ENCODE results near the gene RPL37A. TPM values are rescaled to one million over a fixed set of nuclear protein-coding genes. Genes with fewer than 3 reads are reported as not detected.

RPL37A gene
- total RNA-seq, 1 donor from 2014 or later: 493 TPM

DNA sequence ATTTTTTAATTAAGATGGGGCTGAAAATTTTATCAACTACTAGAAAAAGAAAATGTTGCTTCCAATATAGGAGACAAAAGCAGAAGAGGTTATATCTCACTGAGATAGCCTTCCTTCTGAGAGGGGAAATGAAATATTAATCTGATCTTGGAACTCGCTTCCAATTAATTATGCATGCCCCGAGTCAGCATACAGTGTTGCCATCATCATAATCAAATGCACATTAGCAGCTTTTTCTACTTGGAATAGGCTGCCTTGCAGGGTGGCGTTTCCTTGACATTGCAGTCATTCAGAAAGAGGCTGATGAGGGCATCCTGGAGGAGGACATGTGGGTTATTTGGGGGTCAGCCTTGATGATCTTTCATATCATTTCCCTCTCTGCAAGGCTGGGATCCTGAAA lies 18.4 kb upstream of the RPL37A start:
- H3K27ac ChIP-seq: no peak overlapping the region
- no peaks in the 10 kb centered on the region for H3K4me1 ChIP-seq
- TF ChIP-seq, protein P1, sequence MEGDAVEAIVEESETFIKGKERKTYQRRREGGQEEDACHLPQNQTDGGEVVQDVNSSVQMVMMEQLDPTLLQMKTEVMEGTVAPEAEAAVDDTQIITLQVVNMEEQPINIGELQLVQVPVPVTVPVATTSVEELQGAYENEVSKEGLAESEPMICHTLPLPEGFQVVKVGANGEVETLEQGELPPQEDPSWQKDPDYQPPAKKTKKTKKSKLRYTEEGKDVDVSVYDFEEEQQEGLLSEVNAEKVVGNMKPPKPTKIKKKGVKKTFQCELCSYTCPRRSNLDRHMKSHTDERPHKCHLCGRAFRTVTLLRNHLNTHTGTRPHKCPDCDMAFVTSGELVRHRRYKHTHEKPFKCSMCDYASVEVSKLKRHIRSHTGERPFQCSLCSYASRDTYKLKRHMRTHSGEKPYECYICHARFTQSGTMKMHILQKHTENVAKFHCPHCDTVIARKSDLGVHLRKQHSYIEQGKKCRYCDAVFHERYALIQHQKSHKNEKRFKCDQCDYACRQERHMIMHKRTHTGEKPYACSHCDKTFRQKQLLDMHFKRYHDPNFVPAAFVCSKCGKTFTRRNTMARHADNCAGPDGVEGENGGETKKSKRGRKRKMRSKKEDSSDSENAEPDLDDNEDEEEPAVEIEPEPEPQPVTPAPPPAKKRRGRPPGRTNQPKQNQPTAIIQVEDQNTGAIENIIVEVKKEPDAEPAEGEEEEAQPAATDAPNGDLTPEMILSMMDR (IDR thresholded peaks at IDR 0.05): no peak
- intact Hi-C loops (cut with DNase I): no loop called here
- H3K4me3 ChIP-seq: no peak overlapping the region
- no peak for DNase-seq (ENCODE audit: low spot score in 2 of 2)
- no peaks in the 10 kb centered on the region for H3K27me3 ChIP-seq
- H3K9me3 ChIP-seq: no peaks in the 10 kb centered on the region
- peaks cover 39 to 58% of the 10 kb centered on the region in 2 donors for H3K36me3 ChIP-seq

- no peak overlapping the region for H3K27ac ChIP-seq
- no peak overlapping the region for H3K4me3 ChIP-seq
- no peaks in the 10 kb centered on the region for H3K4me1 ChIP-seq
- H3K36me3 ChIP-seq: peaks cover 24 to 44% of the 10 kb centered on the region in 2 donors
- DNase-seq (ENCODE audit: low spot score in 2 of 2): no peak
- H3K9me3 ChIP-seq: no peaks in the 10 kb centered on the region
- TF ChIP-seq, protein P1 (IDR thresholded peaks at IDR 0.05): no peak
- intact Hi-C loops (cut with DNase I): no loop called here
- no peaks in the 10 kb centered on the region for H3K27me3 ChIP-seq
Measured at GRCh38 chr2:216482640-216483039, 16.0 kb upstream of the RPL37A start.

GRCh38 chr2:216485237-216485636 lies 13.4 kb upstream of the RPL37A start:
- H3K9me3 ChIP-seq: no peaks in the 10 kb centered on the region
- no peaks in the 10 kb centered on the region for H3K4me1 ChIP-seq
- intact Hi-C loops (cut with DNase I): no loop called here
- TF ChIP-seq, protein P1 (IDR thresholded peaks at IDR 0.05): no peak
- H3K27ac ChIP-seq: no peak overlapping the region
- DNase-seq (ENCODE audit: low spot score in 2 of 2): no peak
- H3K36me3 ChIP-seq: peaks cover 8 to 26% of the 10 kb centered on the region in 2 donors
- no peaks in the 10 kb centered on the region for H3K27me3 ChIP-seq
- H3K4me3 ChIP-seq: no peak overlapping the region

DNA sequence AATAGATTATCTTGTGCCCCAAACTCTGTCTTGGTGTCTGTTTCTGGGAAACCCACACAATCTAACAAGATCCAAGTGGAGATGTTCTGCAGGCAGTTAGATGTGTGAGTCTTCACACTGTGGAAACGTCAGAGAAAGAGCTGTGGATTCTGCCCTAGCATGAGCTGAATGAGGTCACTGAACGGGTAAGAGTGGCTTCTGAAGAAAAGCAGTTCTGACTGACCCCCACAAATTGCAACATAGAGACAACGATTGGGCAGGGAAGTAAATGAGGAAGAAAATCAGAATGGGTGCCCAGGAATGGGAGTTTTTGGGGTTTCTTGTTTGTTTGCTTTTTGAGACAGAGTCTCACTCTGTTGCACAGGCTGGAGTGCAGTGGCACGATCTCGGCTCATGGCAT lies 12.9 kb upstream of the RPL37A start:
- DNase-seq (ENCODE audit: low spot score in 2 of 2): no peak
- no peaks in the 10 kb centered on the region for H3K4me1 ChIP-seq
- no peak overlapping the region for H3K27ac ChIP-seq
- H3K36me3 ChIP-seq: peaks cover 6 to 21% of the 10 kb centered on the region in 2 donors
- intact Hi-C loops (cut with DNase I): no loop called here
- no peaks in the 10 kb centered on the region for H3K27me3 ChIP-seq
- TF ChIP-seq, protein P1 (IDR thresholded peaks at IDR 0.05): no peak
- H3K9me3 ChIP-seq: no peaks in the 10 kb centered on the region
- no peak overlapping the region for H3K4me3 ChIP-seq

DNA sequence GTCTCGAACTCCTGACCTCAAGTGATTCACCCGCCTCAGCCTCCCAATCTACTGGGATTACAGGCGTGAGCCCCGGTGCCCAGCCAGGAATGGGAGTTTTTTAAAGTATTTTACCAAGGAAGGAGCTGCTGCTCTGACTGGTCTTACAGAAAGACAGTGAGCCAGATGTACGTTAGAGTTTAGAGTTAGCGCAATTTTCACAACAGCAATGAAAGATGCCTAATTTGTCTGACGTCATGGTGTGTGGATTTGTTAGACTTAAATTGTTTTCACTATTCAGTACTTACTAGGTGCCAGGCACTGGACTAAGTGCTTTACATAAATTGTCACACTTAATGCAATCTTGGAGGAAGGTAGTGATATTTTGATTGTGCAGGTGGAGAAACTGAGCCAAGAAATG lies 12.4 kb upstream of the RPL37A start:
- Histone ChIP-seq H3K4me3 (no peak overlapping the region), H3K4me1 (no peaks in the 10 kb centered on the region), H3K9me3 (no peaks in the 10 kb centered on the region), H3K27me3 (no peaks in the 10 kb centered on the region), H3K27ac (no peak overlapping the region), H3K36me3 (peaks cover 6 to 16% of the 10 kb centered on the region in 2 donors)
- intact Hi-C loops (cut with DNase I): no loop called here
- TF ChIP-seq, protein P1 (IDR thresholded peaks at IDR 0.05): no peak
- DNase-seq (ENCODE audit: low spot score in 2 of 2): no peak

- Histone ChIP-seq H3K27ac (no peak overlapping the region), H3K4me1 (no peaks in the 10 kb centered on the region), H3K36me3 (peaks cover 6 to 13% of the 10 kb centered on the region in 2 donors), H3K27me3 (no peaks in the 10 kb centered on the region), H3K9me3 (no peaks in the 10 kb centered on the region), H3K4me3 (no peak overlapping the region)
- intact Hi-C loops (cut with DNase I): no loop called here
- DNase-seq (ENCODE audit: low spot score in 2 of 2): no peak
- TF ChIP-seq, protein P1 (IDR thresholded peaks at IDR 0.05): no peak
Measured at GRCh38 chr2:216486708-216487107, 11.9 kb upstream of the RPL37A start.
